MM.1S (cell line): Measurements from ENCODE around the gene STOX2.

Experiments
- DNase-seq: peaks from one replicate; pipeline ENCODE4 v3.0.0-alpha.2; 2015
- H2AFZ ChIP-seq: fragments of 300-600 bp; sonication (generic); 2 replicates; pipeline ENCODE4 v1.6.0; 2016; ENCODE audit warnings: antibody characterized with exemption, low read length
- H3F3A ChIP-seq: fragments of 300-600 bp; sonication (generic); 2 replicates; pipeline ENCODE4 v1.6.1; 2016; ENCODE audit warnings: mild to moderate bottlenecking, antibody characterized with exemption, low read length, moderate library complexity, mixed read lengths; ENCODE audit not compliant: insufficient read depth
- H3K27ac ChIP-seq: fragments of 300-600 bp; sonication (generic); 2 replicates; pipeline ENCODE4 v1.5.1; 2016; ENCODE audit warnings: mild to moderate bottlenecking, low read length
- H3K27me3 ChIP-seq: fragments of 300-600 bp; sonication (generic); replicated peaks from 2 replicates; pipeline ENCODE4 v1.6.0; 2016; ENCODE audit warnings: low read length; ENCODE audit not compliant: insufficient read depth
- H3K36me3 ChIP-seq: fragments of 300-600 bp; sonication (generic); replicated peaks from 2 replicates; pipeline ENCODE4 v1.6.1; 2016; ENCODE audit warnings: mild to moderate bottlenecking, low read length, mixed read lengths; ENCODE audit not compliant: insufficient read depth
- H3K4me1 ChIP-seq: fragments of 300-600 bp; sonication (generic); 2 replicates; pipeline ENCODE4 v1.6.1; 2016; ENCODE audit warnings: low read length, mixed read lengths
- H3K4me2 ChIP-seq: fragments of 300-600 bp; sonication (generic); 2 replicates; pipeline ENCODE4 v1.6.0; 2016; ENCODE audit warnings: low read depth, low read length
- H3K4me3 ChIP-seq: fragments of 300-600 bp; sonication (generic); 2 replicates; pipeline ENCODE4 v1.5.1; 2016; ENCODE audit warnings: low read length, mixed read lengths
- H3K79me2 ChIP-seq: fragments of 300-600 bp; sonication (generic); 2 replicates; pipeline ENCODE4 v1.6.1; 2016; ENCODE audit warnings: mixed run types, low read length, mixed read lengths
- H3K9ac ChIP-seq: fragments of 300-600 bp; sonication (generic); 2 replicates; pipeline ENCODE4 v1.6.1; 2016; ENCODE audit warnings: low read length, mixed read lengths
- H3K9me2 ChIP-seq: fragments of 300-600 bp; sonication (generic); replicated peaks from 2 replicates; pipeline ENCODE4 v1.6.1; 2016; ENCODE audit warnings: mild to moderate bottlenecking, low read length, mixed read lengths; ENCODE audit not compliant: insufficient read depth
- H3K9me3 ChIP-seq: fragments of 300-600 bp; sonication (generic); replicated peaks from 2 replicates; pipeline ENCODE4 v1.6.1; 2016; ENCODE audit warnings: mild to moderate bottlenecking, low read length, mixed read lengths; ENCODE audit not compliant: insufficient read depth
- H4K20me1 ChIP-seq: fragments of 300-600 bp; sonication (generic); 2 replicates; pipeline ENCODE4 v1.6.1; 2016; ENCODE audit warnings: mild to moderate bottlenecking, low read length, moderate library complexity, mixed read lengths; ENCODE audit not compliant: insufficient read depth
- EZH2 ChIP-seq: fragments of 300-600 bp; sonication (generic); optimal IDR thresholded peaks from 2 replicates; pipeline ENCODE3; 2017; ENCODE audit warnings: low read depth, mild to moderate bottlenecking, antibody characterized with exemption, low read length, mixed read lengths
- EZH2phosphoT487 ChIP-seq: fragments of 300-600 bp; sonication (generic); IDR thresholded peaks from 2 replicates; pipeline ENCODE4 v1.6.1; 2018; ENCODE audit warnings: antibody characterized with exemption, low read length
- TF ChIP-seq, protein P1 (sequence below): fragments of 300-600 bp; sonication (generic); IDR thresholded peaks from 2 replicates; pipeline ENCODE4 v1.5.1; 2016; ENCODE audit warnings: antibody characterized with exemption, low read length, mixed read lengths

STOX2 gene

DNA sequence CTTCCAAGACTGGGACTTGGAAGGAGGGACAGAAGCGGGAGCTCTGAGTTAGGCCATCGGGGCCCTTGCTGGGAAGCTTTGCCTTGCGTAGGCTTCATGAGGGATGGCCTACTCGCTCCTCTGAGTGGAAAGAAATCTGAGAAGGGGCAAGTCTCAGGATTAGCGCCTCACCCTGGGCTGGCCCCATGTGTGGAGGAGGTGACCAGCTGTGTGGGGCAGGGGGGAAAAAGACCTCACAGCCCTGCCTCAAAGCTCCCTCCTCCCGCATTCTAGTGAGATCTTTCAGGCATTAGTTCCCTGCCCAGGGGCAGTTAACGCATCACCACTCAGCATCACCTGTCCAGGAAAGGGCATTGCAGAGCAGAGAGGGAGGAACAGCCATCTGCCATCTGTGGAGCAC, 156.5 kb downstream of the STOX2 start:
- H3K79me2 ChIP-seq, result no peaks in the 10 kb centered on the region
- TF ChIP-seq EZH2 (no peak), EZH2phosphoT487 (no peak)
- TF ChIP-seq, protein P1, sequence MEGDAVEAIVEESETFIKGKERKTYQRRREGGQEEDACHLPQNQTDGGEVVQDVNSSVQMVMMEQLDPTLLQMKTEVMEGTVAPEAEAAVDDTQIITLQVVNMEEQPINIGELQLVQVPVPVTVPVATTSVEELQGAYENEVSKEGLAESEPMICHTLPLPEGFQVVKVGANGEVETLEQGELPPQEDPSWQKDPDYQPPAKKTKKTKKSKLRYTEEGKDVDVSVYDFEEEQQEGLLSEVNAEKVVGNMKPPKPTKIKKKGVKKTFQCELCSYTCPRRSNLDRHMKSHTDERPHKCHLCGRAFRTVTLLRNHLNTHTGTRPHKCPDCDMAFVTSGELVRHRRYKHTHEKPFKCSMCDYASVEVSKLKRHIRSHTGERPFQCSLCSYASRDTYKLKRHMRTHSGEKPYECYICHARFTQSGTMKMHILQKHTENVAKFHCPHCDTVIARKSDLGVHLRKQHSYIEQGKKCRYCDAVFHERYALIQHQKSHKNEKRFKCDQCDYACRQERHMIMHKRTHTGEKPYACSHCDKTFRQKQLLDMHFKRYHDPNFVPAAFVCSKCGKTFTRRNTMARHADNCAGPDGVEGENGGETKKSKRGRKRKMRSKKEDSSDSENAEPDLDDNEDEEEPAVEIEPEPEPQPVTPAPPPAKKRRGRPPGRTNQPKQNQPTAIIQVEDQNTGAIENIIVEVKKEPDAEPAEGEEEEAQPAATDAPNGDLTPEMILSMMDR, result no peak

DNA sequence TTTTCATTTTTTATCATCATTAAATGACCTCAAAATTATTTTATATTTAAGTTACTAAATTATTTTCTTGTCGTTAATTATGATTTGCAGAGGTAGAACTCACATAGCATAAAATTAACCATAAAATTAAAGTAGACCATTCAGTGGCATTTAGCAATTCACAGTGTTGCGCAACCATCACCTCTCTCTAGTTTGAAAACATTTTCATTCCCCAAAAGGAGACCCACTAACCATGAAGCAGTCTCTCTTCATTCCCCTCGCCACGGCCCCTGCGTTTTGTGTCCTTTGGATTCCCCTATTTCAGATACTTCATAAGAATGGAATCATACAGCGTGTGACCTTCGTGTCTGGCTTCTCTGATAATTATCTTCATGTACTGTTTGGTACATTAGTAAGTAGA, 157.7 kb downstream of the STOX2 start:
- H3K9me2 ChIP-seq, result no peaks in the 10 kb centered on the region
- TF ChIP-seq EZH2 (no peak), EZH2phosphoT487 (no peak)
- TF ChIP-seq, protein P1, result no peak
- no peaks in the 10 kb centered on the region for H3F3A ChIP-seq
- no peak overlapping the region for H3K27ac ChIP-seq
- H3K4me1 ChIP-seq, result no peaks in the 10 kb centered on the region
- no peaks in the 10 kb centered on the region for H3K27me3 ChIP-seq
- H2AFZ ChIP-seq, result no peak overlapping the region
- H3K79me2 ChIP-seq, result no peaks in the 10 kb centered on the region
- H3K9me3 ChIP-seq, result no peaks in the 10 kb centered on the region
- no peaks in the 10 kb centered on the region for H3K36me3 ChIP-seq
- no peak overlapping the region for H3K4me3 ChIP-seq
- no peaks in the 10 kb centered on the region for H4K20me1 ChIP-seq
- DNase-seq, result no peak
- no peak overlapping the region for H3K9ac ChIP-seq
- no peak overlapping the region for H3K4me2 ChIP-seq

More for the DNA sequence above, 156.5 kb downstream of the STOX2 start:
- Histone ChIP-seq H3K4me2 (no peak overlapping the region), H3K4me1 (no peaks in the 10 kb centered on the region), H4K20me1 (no peaks in the 10 kb centered on the region), H2AFZ (no peak overlapping the region), H3K9ac (no peak overlapping the region), H3K36me3 (no peaks in the 10 kb centered on the region), H3K9me3 (no peaks in the 10 kb centered on the region), H3F3A (no peaks in the 10 kb centered on the region), H3K27ac (no peak overlapping the region), H3K4me3 (no peak overlapping the region), H3K27me3 (no peaks in the 10 kb centered on the region), H3K9me2 (no peaks in the 10 kb centered on the region)
- DNase-seq, result no peak

DNA sequence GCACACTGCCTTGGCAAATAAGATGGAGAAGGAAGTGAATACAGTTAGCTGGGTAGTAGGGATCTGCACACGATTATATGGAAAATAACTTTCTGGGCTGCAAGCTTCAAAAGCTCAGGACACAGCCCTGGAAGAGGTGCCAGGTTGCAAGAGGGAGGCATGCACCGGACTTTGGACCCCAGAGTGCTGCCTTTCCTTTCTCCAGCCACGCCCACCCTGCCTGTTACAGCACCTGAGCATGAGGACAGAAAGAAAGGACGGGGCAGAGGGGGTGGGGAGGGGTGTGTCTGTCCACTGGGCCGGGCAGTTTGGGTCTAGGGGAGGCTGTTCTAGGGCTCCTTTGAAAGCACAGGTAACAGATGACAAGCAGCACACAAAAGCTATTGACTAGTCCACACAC, 159.8 kb downstream of the STOX2 start:
- Histone ChIP-seq H3K9me2 (no peaks in the 10 kb centered on the region), H4K20me1 (no peaks in the 10 kb centered on the region), H3K27ac (no peak overlapping the region), H3K9ac (no peak overlapping the region), H3K4me1 (no peaks in the 10 kb centered on the region), H3K36me3 (no peaks in the 10 kb centered on the region), H2AFZ (no peak overlapping the region), H3K4me3 (no peak overlapping the region), H3K4me2 (no peak overlapping the region), H3K9me3 (no peaks in the 10 kb centered on the region), H3K79me2 (no peaks in the 10 kb centered on the region), H3F3A (no peaks in the 10 kb centered on the region), H3K27me3 (no peaks in the 10 kb centered on the region)
- TF ChIP-seq, protein P1, result no peak
- TF ChIP-seq EZH2phosphoT487 (no peak), EZH2 (no peak)
- DNase-seq, result no peak
